ENCODE results near the gene XCL2.

XCL2 gene

GRCh38 chr1:168512864-168513595 is 30.8 kb downstream of the XCL2 start:
- DNase-seq, result no peak

DNA sequence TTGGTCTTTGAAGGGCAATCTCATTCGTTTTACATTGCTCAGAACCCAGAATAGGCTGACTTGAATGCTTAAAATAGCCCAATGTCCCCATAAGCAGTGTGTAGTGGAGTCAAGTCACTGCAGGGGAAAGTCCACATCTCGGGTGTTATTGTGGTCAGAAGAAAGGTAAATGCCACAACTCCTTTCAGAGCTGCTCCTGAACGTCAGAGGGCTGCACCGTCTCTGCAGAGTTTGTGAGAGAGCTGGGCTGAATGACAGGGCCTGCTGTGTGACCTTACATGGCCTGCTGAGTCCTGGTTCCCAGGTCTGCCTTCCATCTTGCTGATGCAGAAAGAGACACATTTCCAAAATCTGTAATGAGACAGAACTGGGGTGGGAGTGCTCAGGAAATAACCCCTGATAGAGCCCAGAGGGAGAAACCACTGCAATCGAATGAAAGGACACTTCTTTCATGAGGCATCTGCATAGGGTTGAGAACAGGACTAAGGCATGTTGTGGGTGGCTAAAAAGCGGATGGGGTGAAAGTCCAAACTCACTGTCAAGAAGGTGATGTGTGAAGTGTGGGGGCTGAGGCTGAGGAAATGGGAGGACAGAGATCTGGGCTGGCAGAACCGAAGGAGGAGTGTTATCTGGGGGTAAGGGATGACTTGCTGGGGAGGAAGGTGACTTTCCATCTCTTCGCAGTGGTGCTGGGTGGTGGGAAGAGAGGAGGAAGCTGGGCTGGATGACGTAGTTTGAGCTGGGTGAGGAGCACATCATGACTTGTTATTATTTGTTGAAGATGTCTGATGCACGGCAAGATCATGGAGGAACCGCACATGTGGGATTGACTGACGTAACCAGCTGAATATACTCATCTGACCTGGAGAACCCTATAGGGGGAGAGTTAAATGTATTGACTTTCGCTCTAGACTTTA is 33.7 kb downstream of the XCL2 start:
- DNase-seq, result no peak

DNA sequence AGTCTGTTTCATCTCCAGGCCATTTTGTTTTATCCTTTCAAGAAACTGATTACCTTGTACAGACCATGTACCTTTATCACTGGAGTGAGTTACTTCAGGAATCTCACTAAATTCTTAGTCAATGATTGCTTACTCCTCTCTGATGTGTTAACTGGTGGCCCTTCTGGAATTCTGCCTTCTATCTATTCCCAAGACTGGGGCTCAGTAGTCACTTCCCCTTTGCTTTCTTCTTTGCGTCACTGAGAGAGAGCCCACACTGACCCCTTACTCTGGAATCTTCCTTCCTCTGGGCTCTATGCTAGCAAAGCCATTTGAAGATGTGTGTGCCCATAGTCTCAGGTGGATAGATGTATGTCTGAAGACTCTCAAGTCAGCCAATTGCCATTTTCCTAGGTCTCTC is 34.6 kb downstream of the XCL2 start:
- no peak for DNase-seq

DNA sequence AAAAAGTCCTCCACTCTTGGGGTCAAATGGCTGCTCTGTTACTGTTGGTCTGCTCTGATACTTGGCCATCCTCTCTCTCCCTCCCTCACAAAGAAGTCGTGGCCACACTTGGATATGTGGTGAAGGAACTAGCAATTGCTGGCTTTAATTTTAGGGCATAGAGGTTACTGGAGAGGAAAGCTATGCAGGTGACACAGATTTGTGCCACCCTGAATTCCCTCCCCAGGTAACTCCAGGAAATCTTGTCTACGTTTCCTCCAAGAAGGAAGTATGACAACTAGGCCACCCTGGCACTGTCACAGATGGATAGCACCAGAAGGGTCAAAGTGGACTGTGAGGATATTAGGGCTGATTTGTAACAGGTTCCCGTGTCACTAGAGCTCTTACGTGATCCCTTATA is 36.0 kb downstream of the XCL2 start:
- no peak for DNase-seq

GRCh38 chr1:168507231-168507630 is 36.6 kb downstream of the XCL2 start:
- no peak for DNase-seq

- DNase-seq, result no peak
Observed at GRCh38 chr1:168506204-168506819, 37.5 kb downstream of the XCL2 start.

GRCh38 chr1:168505006-168505405 is 38.8 kb downstream of the XCL2 start:
- DNase-seq, result no peak

DNA sequence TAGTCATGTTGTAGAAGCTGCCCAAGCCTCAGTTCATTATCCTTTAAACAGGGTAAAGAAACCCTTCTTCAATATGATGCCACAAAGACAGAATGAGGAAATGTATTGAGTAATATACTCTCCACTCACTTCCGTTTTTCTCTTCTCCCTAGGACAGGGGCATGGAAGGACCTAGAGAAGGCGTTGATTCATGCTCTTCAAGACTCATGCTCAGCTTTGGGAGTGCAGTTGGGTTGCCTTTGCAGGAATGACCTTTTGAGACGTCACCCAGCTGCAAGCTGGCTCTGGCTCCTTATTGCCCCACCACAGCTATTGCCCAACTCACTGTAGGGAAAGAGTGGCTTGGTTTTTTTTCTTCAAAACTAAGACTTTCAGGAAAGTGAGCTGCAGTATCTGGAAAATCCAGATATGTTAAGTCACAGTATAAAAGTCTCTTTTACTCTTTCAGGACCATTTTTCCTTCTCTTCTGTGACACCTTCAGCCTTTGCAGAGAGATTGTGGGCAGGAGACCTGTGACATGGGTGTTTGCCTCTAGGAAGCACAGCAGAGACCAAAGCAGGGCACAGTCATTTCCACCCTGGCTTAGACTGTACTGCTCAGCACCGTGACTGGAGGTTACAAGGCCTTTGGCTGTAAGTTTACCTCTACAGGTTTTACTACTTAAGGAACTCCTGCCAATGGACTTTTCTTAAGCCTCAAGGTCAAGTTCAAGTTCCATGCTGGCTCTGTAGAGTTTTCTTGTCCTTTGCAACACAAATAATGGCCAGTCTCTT is 39.5 kb downstream of the XCL2 start:
- no peak for DNase-seq

GRCh38 chr1:168499688-168500049 is 44.1 kb downstream of the XCL2 start:
- no peak for DNase-seq

GRCh38 chr1:168498956-168499687 is 44.7 kb downstream of the XCL2 start:
- no peak for DNase-seq

GRCh38 chr1:168498159-168498631 is 45.6 kb downstream of the XCL2 start:
- DNase-seq, result no peak

DNA sequence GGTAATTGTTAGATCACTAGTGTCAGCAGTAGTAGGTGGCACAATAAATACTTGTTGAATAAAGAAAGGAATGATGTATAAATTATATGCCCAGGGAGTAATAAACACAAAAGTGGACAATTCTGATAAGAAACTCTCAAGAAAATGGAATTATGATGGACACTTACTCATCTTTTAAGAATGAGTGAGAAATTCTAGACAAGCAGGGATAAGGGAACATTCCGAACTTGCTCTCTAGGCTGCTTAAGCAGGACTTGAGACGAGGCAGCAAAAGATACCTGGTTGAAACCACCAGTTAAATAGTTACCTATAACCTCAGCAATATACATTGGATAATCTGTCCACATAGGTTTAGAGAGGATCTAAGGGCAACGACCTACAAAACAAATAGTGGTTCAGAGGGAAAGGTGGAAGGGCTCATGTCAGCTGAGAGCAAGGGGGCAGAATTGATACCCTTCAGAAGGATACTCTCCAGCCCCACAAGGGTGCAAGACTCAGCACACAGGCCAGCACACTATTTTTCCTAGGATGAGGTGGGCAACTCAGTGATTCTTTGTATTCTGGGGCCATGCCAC is 46.3 kb downstream of the XCL2 start:
- no peak for DNase-seq

- no peak for DNase-seq
Observed at GRCh38 chr1:168491527-168492164, 52.2 kb downstream of the XCL2 start.
